B cell (primary cell): Measurements from ENCODE around the gene TMEM255B. TPM values are rescaled to one million over a fixed set of nuclear protein-coding genes. Genes with fewer than 3 reads are reported as not detected.

Source experiments
- ATAC-seq: fragments of 200-7000 bp; cut with Tn5 transposase; one replicate; pipeline ENCODE4 v1.10.0; 2021; ENCODE audit warnings: low read depth, mild to moderate bottlenecking, moderate number of reproducible peaks, moderate library complexity
- CTCF ChIA-PET: fragments of 350-600 bp; sonication (Branson Sonifier 250); formaldehyde crosslinking; loops from one replicate; lab custom pipeline; 2021; ENCODE audit warnings: antibody characterized with exemption, inconsistent platforms; lab: Charles Lee
- POLR2A ChIA-PET: fragments of 350-600 bp; sonication (Branson Sonifier 250); formaldehyde crosslinking; loops from one replicate; lab custom pipeline; 2021; ENCODE audit warnings: antibody characterized with exemption; lab: Charles Lee
- DNase-seq: peaks from one replicate; pipeline ENCODE4 v3.0.0; 2013
- H2AFZ ChIP-seq: 2 replicates; pipeline ENCODE4 v1.6.1; 2012; ENCODE audit warnings: mild to moderate bottlenecking, low read depth, low read length; ENCODE audit not compliant: insufficient read depth, poor library complexity, severe bottlenecking
- H3K27ac ChIP-seq, 2 donors: 1 replicate in 1 of 2; 2 replicates in 1 of 2; pipeline ENCODE4 v1.5.1; 2012 to 2013; ENCODE audit warnings: low read length in 2 of 2, mild to moderate bottlenecking in 2 of 2, moderate library complexity in 1 of 2
- H3K27me3 ChIP-seq, 4 experiments: fragments of 200-600 bp in 1 of 4; sonication (generic) in 1 of 4; replicated peaks in 1 of 4; 1 replicate in 2 of 4; 2 replicates in 2 of 4; pipeline versions ENCODE4 v1.6.1 to v1.7.0; 2013 to 2016; ENCODE audit warnings: low read length in 3 of 4, mild to moderate bottlenecking in 2 of 4, mixed read lengths in 1 of 4, moderate library complexity in 1 of 4; ENCODE audit not compliant: insufficient read depth in 4 of 4, control insufficient read depth in 3 of 4; ENCODE audit errors: control extremely low read depth in 1 of 4
- H3K36me3 ChIP-seq, 2 experiments: replicated peaks in 1 of 2; 1 replicate in 1 of 2; 2 replicates in 1 of 2; pipeline versions ENCODE4 v1.6.1 to v1.7.1; 2013; ENCODE audit warnings: low read length in 1 of 2; ENCODE audit not compliant: insufficient read depth in 2 of 2, control insufficient read depth in 1 of 2; ENCODE audit errors: control extremely low read depth in 1 of 2, extremely low read depth in 1 of 2
- H3K4me1 ChIP-seq, 2 donors: fragments of 200-600 bp in 1 of 2; sonication (generic) in 1 of 2; 1 replicate in 1 of 2; 2 replicates in 1 of 2; pipeline versions ENCODE4 v1.5.1 to v1.6.1; 2013 to 2017; ENCODE audit warnings: low read length in 2 of 2; ENCODE audit not compliant: control insufficient read depth in 2 of 2, insufficient read depth in 2 of 2
- H3K4me2 ChIP-seq: replicated peaks from 2 replicates; pipeline ENCODE3; 2012; ENCODE audit warnings: mild to moderate bottlenecking, low read depth, low read length; ENCODE audit not compliant: poor library complexity, severe bottlenecking
- H3K4me3 ChIP-seq, 5 experiments: fragments of 200-600 bp in 1 of 5; sonication (generic) in 1 of 5; 1 replicate in 3 of 5; 2 replicates in 2 of 5; pipeline versions ENCODE4 v1.5.1 to v1.7.0; 2011 to 2016; ENCODE audit warnings: low read length in 4 of 5, mild to moderate bottlenecking in 4 of 5, low read depth in 2 of 5, control low read depth in 1 of 5, moderate library complexity in 1 of 5; ENCODE audit not compliant: insufficient read depth in 1 of 5; ENCODE audit errors: control extremely low read depth in 1 of 5, extremely low read depth in 1 of 5
- H3K79me2 ChIP-seq: fragments of 200-600 bp; sonication (generic); one replicate; pipeline ENCODE4 v1.6.0; 2016; ENCODE audit warnings: low read length; ENCODE audit not compliant: control insufficient read depth, insufficient read depth
- H3K9ac ChIP-seq: fragments of 200-600 bp; sonication (generic); 2 replicates; pipeline ENCODE4 v1.6.1; 2017; ENCODE audit warnings: mild to moderate bottlenecking, low read length, moderate library complexity
- H3K9me3 ChIP-seq, 3 donors: one replicate each; pipeline versions ENCODE4 v1.6.1 to v1.7.1; 2013; ENCODE audit warnings: low read length in 2 of 3; ENCODE audit not compliant: control insufficient read depth in 2 of 3, insufficient read depth in 1 of 3; ENCODE audit errors: control extremely low read depth in 1 of 3
- H4K20me1 ChIP-seq: 2 replicates; pipeline ENCODE4 v1.6.0; 2012; ENCODE audit warnings: mild to moderate bottlenecking, low read length; ENCODE audit not compliant: insufficient read depth, control insufficient read depth, poor library complexity, severe bottlenecking
- H3K27ac Mint-ChIP-seq: one replicate; pipeline ENCODE4 v1.8.0; 2021; ENCODE audit warnings: mixed read lengths
- H3K27me3 Mint-ChIP-seq: one replicate; pipeline ENCODE4 v1.8.0; 2021; ENCODE audit warnings: mixed read lengths
- H3K4me1 Mint-ChIP-seq: one replicate; pipeline ENCODE4 v1.8.0; 2021; ENCODE audit warnings: mixed read lengths
- H3K4me3 Mint-ChIP-seq: one replicate; pipeline ENCODE4 v1.8.0; 2021; ENCODE audit warnings: mixed read lengths
- H3K9me3 Mint-ChIP-seq: one replicate; pipeline ENCODE4 v1.8.0; 2022; ENCODE audit warnings: mixed read lengths; ENCODE audit not compliant: insufficient read depth
- CTCF ChIP-seq: fragments of 200-600 bp; IDR thresholded peaks from one replicate; pipeline ENCODE4 v1.8.0; 2022; ENCODE audit warnings: antibody characterized with exemption, mild to moderate bottlenecking
- EZH2 ChIP-seq: IDR thresholded peaks from 2 replicates; pipeline ENCODE4 v1.6.1; 2012; ENCODE audit warnings: borderline replicate concordance, low read depth, mild to moderate bottlenecking, moderate library complexity, low read length; ENCODE audit not compliant: insufficient read depth, poor library complexity, severe bottlenecking
- WGBS: methylation state at CpG from one replicate; pipeline ENCODE4 v1.1.5; 2013; ENCODE audit warnings: missing lambda C conversion rate; ENCODE audit not compliant: insufficient coverage; 5-methylcytosine and 5-hydroxymethylcytosine counted together
- intact Hi-C: fragments of 100-400 bp; cut with micrococcal nuclease; formaldehyde crosslinking; loops from one replicate; pipeline ENCODE4 v1.10.0; 2022
- polyA plus RNA-seq: library from polyadenylated mRNA; depleted of rRNA; stranded (reverse); fragments of >200 nt; gene quantifications from 2 replicates; pipeline ENCODE4 v1.2.3, GENCODE V29; 2012
- total RNA-seq, 2 donors: library from RNA; stranded (reverse); fragments of 120-200 nt in 1 of 2; gene quantifications; 1 replicate in 1 of 2; 2 replicates in 1 of 2; pipeline versions ENCODE4 v1.2.3 to v1.2.4, GENCODE V29; 2013 to 2022

TMEM255B gene
- total and polyA plus RNA-seq, 2 donors (not counting 1 experiment from before 2014, with no cell fraction given) = 2.1 to 8.2 TPM

- no peaks in the 10 kb centered on the region for H3K27me3 ChIP-seq
- H3K27ac ChIP-seq = no peak overlapping the region
- 63% methylated on average over 25 of the region's 25 CpGs for WGBS
- no peaks in the 10 kb centered on the region for H3K36me3 ChIP-seq
- ATAC-seq (no peak), DNase-seq (no peak)
- H3K27me3 Mint-ChIP-seq = no peaks in the 10 kb centered on the region
- H3K4me1 ChIP-seq = no peaks in the 10 kb centered on the region
- H3K27ac Mint-ChIP-seq = no peak overlapping the region
- peaks cover 0 to 16% (median 0%) of the 10 kb centered on the region in 3 donors for H3K9me3 ChIP-seq
- H3K9me3 Mint-ChIP-seq = no peaks in the 10 kb centered on the region
- H3K79me2 ChIP-seq = no peaks in the 10 kb centered on the region
- no peak overlapping the region for H3K9ac ChIP-seq
- H4K20me1 ChIP-seq = no peaks in the 10 kb centered on the region
- no peaks in the 10 kb centered on the region for H3K4me1 Mint-ChIP-seq
- H3K4me3 ChIP-seq = no peak overlapping the region
- H3K4me3 Mint-ChIP-seq = no peak overlapping the region
- H3K4me2 ChIP-seq = no peak overlapping the region
- no peak overlapping the region for H2AFZ ChIP-seq
- ChIA-PET CTCF (no interaction called here), POLR2A (no interaction called here)
- intact Hi-C loops = no loop called here
- no peak for TF ChIP-seq EZH2
- TF ChIP-seq CTCF = no peak
Measured at GRCh38 chr13:113802761-113803160, 43.7 kb downstream of the TMEM255B start.

GRCh38 chr13:113803409-113804016 lies 44.5 kb downstream of the TMEM255B start:
- ChIA-PET CTCF (no interaction called here), POLR2A (no interaction called here)

More at GRCh38 chr13:113803409-113804016, 44.5 kb downstream of the TMEM255B start:
- no peaks in the 10 kb centered on the region for H3K36me3 ChIP-seq
- no peak for DNase-seq
- no peak overlapping the region for H2AFZ ChIP-seq
- TF ChIP-seq CTCF = no peak
- TF ChIP-seq EZH2 = no peak
- 83% methylated on average over 27 of the region's 32 CpGs for WGBS
- no peaks in the 10 kb centered on the region for H3K4me1 ChIP-seq
- no peak for ATAC-seq
- Mint-ChIP-seq H3K27ac (no peak overlapping the region), H3K4me3 (no peak overlapping the region), H3K9me3 (peaks cover 4% of the 10 kb centered on the region), H3K4me1 (no peaks in the 10 kb centered on the region), H3K27me3 (no peaks in the 10 kb centered on the region)
- intact Hi-C loops = no loop called here
- no peak overlapping the region for H3K4me3 ChIP-seq
- no peaks in the 10 kb centered on the region for H4K20me1 ChIP-seq
- H3K4me2 ChIP-seq = no peak overlapping the region
- H3K9ac ChIP-seq = no peak overlapping the region
- no peak overlapping the region for H3K27ac ChIP-seq
- H3K9me3 ChIP-seq = peaks cover 0 to 24% (median 6%) of the 10 kb centered on the region in 3 donors
- H3K79me2 ChIP-seq = no peaks in the 10 kb centered on the region
- H3K27me3 ChIP-seq = no peaks in the 10 kb centered on the region
